Lower lobe of right lung (tissue), 2 donors: ENCODE data around the gene LMTK3. TPM values are rescaled to one million over a fixed set of nuclear protein-coding genes. Genes with fewer than 3 reads are reported as not detected.
A peak's percentile ranks its signal among the peaks of the same experiment; 100 is the strongest.

Experiments used
- ATAC-seq, 2 donors: fragments of 200-7000 bp; cut with Tn5 transposase; one replicate each; pipeline ENCODE4 v1.9.1; 2020 to 2022; ENCODE audit warnings: mild to moderate bottlenecking in 2 of 2, moderate library complexity in 2 of 2
- DNase-seq: peaks from one replicate; pipeline ENCODE4 v3.0.0-alpha.2; 2020
- H3K27ac ChIP-seq: fragments of 200-600 bp; one replicate; pipeline ENCODE4 v1.8.0; 2022
- H3K27me3 ChIP-seq: fragments of 200-600 bp; one replicate; pipeline ENCODE4 v1.8.0; 2022; ENCODE audit warnings: low read depth
- H3K36me3 ChIP-seq: fragments of 200-600 bp; one replicate; pipeline ENCODE4 v1.8.0; 2022; ENCODE audit warnings: mild to moderate bottlenecking
- H3K4me1 ChIP-seq: fragments of 200-600 bp; one replicate; pipeline ENCODE4 v1.8.0; 2022
- H3K4me3 ChIP-seq: fragments of 200-600 bp; one replicate; pipeline ENCODE4 v1.8.0; 2022; ENCODE audit warnings: mild to moderate bottlenecking
- H3K9me3 ChIP-seq: fragments of 200-600 bp; one replicate; pipeline ENCODE4 v1.8.0; 2022
- CTCF ChIP-seq: fragments of 200-600 bp; IDR thresholded peaks from one replicate; pipeline ENCODE4 v1.8.0; 2022; ENCODE audit warnings: antibody characterized with exemption, mild to moderate bottlenecking
- intact Hi-C: fragments of 100-400 bp; cut with DNase I; formaldehyde crosslinking; loops from one replicate; pipeline ENCODE4 v1.11.0; 2022
- total RNA-seq: library from RNA; stranded (reverse); fragmentation: NEBNext Ultra II Directional; extraction: Animal tissue kit (Norgen Biotek cat#: 25700); gene quantifications from one replicate; pipeline ENCODE4 v1.2.1, GENCODE V29; 2021
- donor health status: DM: no; HTN: yes; CAD: no; lungs with severe emphysema.

LMTK3 gene
- total RNA-seq, 1 donor from 2014 or later = 7.1 TPM

- Histone ChIP-seq H3K27me3 (no peaks in the 10 kb centered on the region), H3K4me3 (no peak overlapping the region), H3K9me3 (no peaks in the 10 kb centered on the region), H3K27ac (no peak overlapping the region), H3K4me1 (no peaks in the 10 kb centered on the region), H3K36me3 (peaks cover 51% of the 10 kb centered on the region)
- TF ChIP-seq CTCF = no peak
- DNase-seq = no peak
- ATAC-seq = no peak
- intact Hi-C loops = no loop called here
Observed at GRCh38 chr19:48456864-48457263, 54.8 kb downstream of the LMTK3 start.

DNA sequence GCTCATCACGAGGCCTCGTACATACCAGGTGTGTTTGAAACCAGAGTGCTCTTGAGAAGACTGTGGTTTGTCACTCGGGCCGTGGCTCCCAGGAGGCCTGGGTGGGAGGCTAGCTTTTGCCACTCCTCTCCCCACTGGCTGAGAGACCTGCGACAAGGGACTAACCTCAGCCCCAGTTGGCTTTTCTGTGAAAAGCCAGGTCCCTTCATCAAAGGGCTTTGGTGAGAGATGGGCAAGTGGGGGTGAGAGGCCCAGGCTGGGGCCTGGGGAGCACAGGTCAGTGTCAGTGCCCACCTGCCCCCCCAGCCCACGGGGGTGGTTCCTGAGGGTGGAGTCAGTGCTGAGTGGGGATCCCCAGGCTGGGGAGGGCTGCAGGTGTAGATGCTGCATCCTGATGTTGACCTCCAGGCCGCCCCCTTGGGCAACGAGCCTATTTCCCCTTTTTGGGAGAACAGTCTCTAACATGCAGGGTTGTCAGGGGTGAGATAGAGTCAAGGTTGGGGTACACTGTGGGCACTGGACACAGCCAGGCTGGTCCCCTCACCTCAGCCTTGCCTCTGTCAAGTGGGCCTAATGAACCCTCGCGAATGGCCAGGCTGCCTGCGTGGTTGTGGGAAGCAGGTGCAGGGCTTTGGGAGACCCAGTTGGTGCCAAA, 55.6 kb downstream of the LMTK3 start:
- peak; percentile 43 for DNase-seq
- intact Hi-C loops = no loop called here
- H3K9me3 ChIP-seq = no peaks in the 10 kb centered on the region
- no peak for TF ChIP-seq CTCF
- H3K27me3 ChIP-seq = no peaks in the 10 kb centered on the region
- no peaks in the 10 kb centered on the region for H3K4me1 ChIP-seq
- H3K4me3 ChIP-seq = no peak overlapping the region
- peak in 1 of 2 donors; percentile 7 for ATAC-seq
- H3K36me3 ChIP-seq = peaks cover 59% of the 10 kb centered on the region
- H3K27ac ChIP-seq = no peak overlapping the region

DNA sequence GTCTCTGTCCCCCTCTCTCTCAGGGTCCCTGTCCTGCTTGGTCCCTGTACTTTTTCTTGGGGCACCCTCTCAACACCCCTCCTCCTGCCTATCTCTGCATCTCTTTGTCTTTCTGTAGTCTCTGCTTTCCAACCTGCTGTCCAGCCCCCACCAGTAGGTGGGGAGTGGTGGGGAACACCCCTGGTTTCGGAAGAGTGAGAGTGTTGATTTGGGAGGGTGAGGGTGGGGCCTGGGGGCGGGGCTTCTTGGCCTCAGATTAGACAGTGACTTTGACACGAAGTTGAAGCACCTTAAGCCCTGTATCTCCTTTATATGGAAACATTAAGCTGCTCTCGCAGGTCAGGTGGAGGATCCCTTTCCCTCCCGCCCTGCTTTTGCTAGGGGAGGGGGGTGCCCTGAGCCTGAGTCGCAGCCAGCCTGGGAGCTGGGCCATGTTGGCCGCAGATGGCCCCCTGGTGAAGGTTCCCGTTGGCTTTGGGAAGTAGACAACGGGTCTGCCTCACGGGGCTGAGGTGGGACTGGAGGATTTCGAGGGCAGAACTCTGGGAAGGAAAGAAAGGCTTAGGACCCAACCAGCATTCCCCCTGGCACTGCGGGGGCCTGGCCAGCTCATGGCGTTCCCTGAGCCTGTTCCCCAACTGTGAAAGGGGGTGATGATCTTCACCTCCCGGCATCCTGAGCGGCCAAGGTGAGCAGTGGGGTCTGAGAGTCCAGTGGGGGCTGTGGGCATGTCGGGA, 56.3 kb downstream of the LMTK3 start, which contains the start of gene KCNJ14:
KCNJ14 (plus strand) TSS at position 404 of the 737 bp plus-strand sequence. CDS start 6,151 bp downstream, outside the sequence.
- no peaks in the 10 kb centered on the region for H3K9me3 ChIP-seq
- no peaks in the 10 kb centered on the region for H3K27me3 ChIP-seq
- no peak within 1 kb of the TSS for H3K4me3 ChIP-seq
- intact Hi-C loops = no loop called here
- no peaks in the 10 kb centered on the region for H3K4me1 ChIP-seq
- H3K27ac ChIP-seq = no peak within 1 kb of the TSS
- DNase-seq (peak; percentile 28), ATAC-seq (no peak)
- H3K36me3 ChIP-seq = peaks cover 66% of the 10 kb centered on the region
- no peak for TF ChIP-seq CTCF

GRCh38 chr19:48454150-48454730, 57.4 kb downstream of the LMTK3 start:
- no peak for TF ChIP-seq CTCF
- ATAC-seq = no peak
- Histone ChIP-seq H3K36me3 (peaks cover 77% of the 10 kb centered on the region), H3K27me3 (no peaks in the 10 kb centered on the region), H3K9me3 (no peaks in the 10 kb centered on the region), H3K27ac (no peak overlapping the region), H3K4me1 (no peaks in the 10 kb centered on the region), H3K4me3 (no peak overlapping the region)
- intact Hi-C loops = no loop called here
- DNase-seq = no peak

GRCh38 chr19:48452289-48453190, 59.1 kb downstream of the LMTK3 start:
- Histone ChIP-seq H3K4me3 (no peak overlapping the region), H3K36me3 (peaks cover 92% of the 10 kb centered on the region), H3K27me3 (no peaks in the 10 kb centered on the region), H3K9me3 (no peaks in the 10 kb centered on the region), H3K27ac (no peak overlapping the region), H3K4me1 (no peaks in the 10 kb centered on the region)
- no peak for ATAC-seq
- no peak for TF ChIP-seq CTCF
- peak; percentile 38 for DNase-seq
- intact Hi-C loops = no loop called here
